Stimulated activated CD8-positive, alpha-beta memory T cell treated with anti-CD3 and anti-CD28 coated beads, Interleukin-4, amount 100 ng/mL, for 48 hours (primary cell): Measurements from ENCODE around the gene LGALS3BP.

ENCODE experiments used
- DNase-seq: peaks from one replicate; pipeline ENCODE4 v3.0.0-alpha.2; 2020

The LGALS3BP gene

DNA sequence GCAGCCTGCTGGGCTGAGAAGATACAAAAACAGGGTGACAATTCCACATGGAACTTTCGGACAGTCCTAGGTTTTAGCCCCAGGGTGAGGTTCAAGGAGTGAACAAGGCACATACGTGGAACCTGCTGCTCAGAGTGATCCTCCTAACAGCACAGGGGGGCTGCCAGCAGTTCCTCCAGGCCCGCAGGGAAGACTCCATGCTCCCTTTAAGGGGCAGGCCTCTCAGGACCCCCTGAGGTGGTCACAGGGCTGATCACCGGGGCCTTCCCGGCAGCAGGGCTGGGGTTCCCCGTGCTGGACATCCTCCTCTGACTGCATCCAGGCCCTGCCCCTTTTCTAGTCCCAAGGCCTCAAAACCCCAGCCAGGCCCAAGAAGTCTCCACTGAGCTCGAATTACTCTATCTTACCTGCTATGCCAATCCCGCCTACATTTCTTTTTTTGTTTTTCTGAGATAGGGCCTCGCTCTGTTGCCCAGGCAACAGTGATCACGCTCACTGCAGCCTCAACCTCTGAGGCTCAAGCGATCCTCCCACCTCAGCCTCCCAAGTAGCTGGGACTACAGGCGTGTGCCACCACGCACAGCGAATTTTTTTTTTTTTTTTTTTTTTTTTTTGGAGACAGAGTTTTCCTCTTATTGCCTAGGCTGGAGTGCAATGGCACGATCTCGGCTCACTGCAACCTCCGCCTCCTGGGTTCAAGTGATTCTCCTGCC is 19.5 kb upstream of the LGALS3BP start:
- no peak for DNase-seq

DNA sequence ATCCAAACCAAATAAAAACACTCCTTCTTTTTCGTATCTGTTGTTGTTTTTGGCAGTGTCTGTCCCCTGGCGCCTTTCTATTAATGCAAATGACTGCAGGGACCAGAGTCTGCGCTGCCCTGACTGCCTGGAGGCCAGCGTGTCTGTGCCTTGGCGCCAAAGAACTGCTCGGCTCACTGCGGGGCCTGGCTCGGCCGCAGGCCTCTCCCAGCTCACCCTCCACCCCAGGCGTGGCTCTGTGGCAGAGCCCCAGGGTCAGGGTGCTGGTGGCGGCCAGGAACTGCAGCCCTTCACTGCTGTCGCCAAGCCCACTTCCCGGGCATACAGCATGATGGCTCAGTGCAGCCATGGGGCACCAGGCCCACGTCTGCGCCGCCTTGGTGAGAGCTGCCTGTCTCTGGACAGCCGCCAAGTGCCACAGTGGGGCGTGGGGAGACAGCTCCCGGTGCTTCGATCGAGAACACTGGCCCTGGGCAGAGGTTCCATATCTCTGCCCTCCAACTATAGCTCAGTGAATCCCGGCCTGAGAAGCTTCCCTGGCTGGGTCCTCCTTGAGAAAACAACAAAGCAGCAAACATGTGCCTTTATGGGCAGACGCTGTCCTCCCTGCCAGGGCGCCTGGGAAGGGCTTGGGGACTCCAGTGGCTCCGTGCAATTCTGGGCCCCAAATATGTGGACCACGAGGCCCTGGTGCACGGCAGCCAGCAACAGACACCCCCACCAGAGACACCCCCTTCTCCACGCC is 18.8 kb upstream of the LGALS3BP start:
- no peak for DNase-seq

DNA sequence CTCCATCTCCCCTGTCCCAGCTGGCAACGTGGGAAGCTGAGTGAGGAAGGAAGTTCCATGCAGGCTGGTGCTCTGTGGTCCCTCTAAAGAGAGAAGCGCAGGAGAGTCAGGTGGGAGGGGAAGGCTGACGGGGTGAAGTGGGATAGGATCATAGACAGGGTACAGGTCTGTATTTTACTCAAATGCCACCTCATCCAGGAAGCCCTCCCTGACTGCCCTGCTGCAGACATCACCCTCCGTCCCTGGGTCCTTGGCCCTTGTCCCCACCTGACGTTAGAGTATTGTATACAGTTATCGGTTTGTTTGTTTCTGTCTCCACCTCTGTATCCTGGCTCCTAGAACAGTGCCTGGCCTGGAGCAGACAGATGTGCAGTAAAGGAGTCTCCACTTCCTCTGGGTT is 18.2 kb upstream of the LGALS3BP start:
- DNase-seq: no peak

DNA sequence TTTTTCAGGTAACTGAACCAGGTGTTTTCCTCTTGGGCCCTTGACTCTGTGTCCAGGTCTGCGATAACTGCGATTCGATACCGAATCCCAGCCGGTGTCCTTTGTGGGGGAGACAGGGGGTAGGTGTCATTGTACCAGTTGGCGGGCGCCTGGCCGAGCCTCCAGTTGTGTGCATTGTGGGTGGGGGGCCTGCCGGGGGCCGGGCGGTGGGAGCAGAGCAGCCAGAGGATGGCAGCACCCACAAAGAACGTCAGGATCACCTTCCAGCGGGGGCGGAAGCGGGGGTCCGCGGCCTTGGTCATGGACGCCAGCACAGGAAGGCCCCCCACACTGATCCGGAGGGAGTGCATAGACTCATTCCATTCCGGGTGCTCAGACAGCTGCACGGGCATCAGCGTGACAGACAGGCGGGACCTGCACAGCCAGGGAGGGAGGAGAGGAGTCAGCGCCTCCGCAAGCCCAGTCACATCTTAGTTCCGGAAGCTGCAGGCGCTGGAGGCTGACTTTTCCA is 17.6 kb upstream of the LGALS3BP start:
- DNase-seq: no peak

DNA sequence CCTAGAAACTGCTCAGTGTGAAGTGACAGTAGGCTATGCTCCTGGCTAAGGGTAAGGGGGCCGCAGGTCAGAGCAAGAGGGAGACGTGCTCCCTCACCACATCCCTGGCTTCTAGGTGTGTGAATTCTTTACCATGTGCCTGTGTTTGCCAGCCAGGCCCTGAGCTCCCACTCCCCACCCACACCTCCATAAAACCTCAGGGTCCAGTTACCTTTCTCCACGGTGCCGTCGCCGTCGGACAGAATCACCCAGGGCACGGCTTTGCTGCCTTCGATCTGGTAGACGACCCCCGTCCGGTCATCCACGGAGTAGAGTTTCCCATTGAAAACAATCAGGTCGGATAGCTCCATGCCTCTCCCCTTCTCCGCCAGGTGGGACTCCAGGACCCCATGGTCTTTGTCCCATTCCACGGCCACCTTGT is 17.1 kb upstream of the LGALS3BP start:
- no peak for DNase-seq

DNA sequence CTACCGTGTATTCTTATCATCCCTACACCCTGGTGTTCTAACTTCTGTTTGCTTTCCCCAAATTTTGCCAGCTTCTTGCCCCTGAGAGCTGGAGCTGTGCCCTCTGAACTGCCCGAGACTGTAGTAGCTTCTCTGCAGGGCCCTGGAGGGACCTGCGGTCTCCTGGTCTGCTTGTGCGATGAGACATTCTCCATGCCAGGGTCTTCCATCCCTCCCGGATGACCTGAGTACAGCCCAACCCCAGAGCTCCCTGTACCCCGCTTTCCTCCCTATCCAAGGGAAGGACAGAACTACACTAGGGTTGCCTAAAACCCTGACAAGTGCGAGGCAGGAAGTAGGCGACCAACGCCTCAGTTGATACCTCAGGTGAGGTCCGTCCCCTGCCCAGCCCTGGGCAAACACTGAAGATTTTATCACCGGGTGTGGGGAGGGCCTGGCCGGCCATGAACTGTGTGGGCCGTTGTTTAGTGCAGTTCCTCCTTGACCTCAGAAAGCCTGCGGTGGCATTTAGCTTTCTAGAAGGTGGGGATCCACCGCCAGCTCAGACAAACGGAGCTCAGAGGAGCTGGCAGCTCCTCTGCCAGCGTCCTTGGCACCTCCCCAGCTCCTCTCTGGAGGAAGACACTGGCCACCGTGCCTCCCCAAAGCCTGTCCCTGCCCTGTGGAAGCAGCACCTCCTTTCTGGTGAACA is 16.2 kb upstream of the LGALS3BP start:
- no peak for DNase-seq

DNA sequence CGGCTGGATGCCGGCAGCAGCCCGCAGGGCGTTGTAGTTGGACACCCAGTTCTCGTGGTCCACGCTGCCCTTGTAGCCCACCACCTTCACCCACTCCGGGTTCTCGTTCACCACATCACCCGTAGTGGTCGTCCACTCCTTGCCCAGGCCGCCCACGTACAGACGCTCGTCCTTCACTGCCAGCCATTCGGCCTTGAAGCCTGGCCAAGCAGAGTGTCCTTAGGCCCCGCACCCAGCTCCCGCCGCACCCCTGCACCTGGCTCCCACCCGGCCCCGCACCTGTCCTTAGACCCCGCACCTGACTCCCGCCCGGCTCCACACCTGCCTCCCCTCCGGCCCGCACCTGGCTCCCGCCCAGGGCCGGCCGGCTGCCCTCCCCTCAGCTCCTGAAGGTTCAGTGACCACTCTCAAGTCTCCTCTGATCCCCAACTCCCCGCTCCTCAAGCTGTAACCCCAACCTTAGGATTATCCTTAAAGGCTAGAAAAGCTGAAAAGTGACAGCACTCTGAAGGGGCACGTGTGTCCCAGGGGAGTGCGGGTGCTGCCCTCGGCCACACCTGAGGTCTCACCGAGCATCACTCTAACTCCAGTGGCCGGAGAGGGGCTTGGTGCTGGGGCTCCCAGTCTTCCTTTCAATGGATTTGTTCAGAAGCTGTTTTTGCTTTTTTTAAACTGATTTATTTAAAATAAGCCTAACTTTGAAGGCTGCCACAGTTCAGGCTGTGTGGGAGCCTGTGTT is 15.5 kb upstream of the LGALS3BP start:
- no peak for DNase-seq

DNA sequence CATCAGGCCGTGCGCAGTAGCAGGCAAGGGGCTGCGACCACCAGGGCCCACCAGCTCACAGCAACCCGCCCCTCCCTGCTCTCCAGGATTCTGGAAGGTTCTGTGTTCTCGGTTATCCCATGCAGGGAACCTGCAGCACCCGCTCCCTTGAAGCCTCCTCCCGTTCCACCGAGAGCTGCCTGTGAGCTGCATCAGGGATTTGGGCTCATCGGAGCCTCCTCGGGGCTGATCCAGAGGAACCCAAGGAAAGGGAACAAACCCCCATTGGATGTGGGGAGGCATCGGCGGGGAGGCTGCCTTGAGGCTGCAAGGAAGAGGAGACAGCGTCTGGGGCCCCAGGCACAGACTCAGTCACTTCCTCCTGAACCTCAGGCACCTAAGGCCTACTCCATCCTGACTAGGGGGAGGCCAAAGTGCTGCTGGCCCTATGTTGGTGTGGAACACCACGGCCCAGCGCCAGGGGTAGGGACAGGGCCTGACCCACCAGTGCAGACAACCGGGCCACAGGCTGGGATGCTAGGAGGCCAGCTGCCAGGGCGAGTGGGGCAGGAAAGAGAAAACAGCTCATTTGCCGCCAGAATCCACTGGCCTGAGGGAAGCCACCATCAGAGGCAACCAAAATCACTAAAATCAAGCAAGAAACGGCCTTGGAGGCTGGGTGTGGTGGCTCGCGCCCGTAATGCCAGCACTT is 14.4 kb upstream of the LGALS3BP start:
- DNase-seq: no peak

DNA sequence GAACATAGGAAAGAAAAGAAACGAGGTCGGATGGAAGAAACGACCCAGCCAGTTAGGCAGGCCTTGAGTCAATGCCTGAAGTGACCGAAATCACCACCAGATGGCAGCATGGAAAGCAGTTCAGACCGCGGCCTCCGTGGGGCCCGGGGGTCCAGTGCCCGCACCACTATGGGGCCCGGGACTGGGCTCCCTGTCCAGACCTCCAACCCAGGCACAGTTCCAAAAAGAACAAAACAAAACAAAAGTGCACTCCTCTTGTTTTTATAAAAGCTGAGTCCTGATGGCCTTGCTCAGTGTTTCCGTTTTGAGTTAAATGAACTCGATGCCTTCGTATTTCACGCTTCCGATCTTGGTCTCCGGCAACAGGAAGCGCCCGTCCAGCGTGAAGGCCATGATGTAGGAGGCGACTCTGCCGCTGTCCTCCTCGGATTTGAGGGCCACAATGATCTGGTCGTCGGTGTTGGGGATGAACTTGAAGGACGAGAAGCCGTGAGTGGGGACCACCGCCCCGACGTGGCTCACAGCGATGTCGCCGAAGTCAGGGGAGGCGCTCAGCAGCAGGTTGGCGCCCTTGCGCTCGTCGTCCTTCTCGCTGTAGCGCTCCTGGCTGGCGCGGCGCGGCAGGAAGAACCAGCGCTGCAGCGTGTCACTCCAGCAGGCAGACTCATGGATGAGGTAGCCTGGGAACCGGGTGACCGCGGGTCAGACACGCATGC is 13.7 kb upstream of the LGALS3BP start:
- DNase-seq: peak; percentile 81

DNA sequence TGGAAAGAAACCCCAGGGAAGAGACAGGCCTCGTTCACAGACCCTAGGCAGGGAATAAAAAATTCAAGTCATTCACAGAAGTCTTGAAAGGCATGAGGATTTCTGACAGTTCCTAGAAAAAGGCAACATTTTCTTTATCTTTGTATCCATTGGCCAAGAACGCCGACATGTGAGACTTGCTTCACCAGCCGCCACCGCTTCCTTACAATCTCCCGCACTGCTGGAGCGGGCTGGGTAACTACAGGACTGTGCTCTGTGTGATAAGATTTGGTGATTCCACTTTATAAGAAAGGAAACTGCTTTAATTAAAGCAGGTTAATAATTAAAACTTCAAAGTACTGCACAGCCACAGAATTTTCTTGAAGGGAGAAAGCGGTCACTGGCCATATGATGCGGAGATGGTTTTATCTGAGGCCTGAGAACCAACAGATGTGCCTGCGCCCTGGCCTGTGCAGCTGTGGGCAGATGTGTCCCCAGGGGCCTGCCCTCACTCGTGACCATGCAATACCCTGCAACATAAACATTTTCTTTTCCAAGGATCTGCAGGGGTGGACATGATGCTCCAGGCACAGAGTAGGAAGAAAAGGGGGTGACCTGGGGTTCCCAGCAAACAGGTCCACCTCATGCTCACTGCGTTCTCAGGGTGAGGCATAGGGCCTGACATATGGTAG is 13.0 kb upstream of the LGALS3BP start:
- no peak for DNase-seq

DNA sequence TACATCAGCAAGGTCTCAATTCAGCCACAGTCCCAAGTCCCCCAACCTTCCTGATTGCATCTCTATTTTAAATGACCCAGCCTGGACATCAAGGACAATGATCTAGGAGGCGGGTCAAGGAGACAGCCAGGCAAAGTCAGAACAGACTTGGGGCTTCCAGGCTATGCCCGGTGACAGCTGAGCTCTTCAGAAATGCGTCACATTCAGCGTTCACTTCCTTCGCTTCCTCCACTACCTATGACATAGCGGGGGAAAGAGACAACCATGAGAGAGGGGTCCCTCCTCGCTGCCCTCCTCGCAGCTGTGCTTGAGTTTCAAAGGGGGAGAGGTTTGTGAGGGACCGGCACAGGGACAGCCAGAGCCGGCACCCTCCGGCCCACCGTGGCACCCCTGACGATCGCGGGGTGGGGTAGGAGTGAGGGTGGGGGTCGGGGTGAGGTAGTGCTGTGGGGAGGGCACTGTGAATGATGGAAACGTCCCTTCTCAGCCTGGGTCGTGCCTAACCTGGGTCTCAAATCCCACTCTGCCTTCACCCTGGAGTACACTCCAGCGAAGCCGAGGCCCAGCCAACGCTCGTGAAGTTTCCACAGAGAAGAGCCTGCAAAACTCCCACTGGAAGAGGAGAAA is 12.3 kb upstream of the LGALS3BP start:
- DNase-seq: no peak

DNA sequence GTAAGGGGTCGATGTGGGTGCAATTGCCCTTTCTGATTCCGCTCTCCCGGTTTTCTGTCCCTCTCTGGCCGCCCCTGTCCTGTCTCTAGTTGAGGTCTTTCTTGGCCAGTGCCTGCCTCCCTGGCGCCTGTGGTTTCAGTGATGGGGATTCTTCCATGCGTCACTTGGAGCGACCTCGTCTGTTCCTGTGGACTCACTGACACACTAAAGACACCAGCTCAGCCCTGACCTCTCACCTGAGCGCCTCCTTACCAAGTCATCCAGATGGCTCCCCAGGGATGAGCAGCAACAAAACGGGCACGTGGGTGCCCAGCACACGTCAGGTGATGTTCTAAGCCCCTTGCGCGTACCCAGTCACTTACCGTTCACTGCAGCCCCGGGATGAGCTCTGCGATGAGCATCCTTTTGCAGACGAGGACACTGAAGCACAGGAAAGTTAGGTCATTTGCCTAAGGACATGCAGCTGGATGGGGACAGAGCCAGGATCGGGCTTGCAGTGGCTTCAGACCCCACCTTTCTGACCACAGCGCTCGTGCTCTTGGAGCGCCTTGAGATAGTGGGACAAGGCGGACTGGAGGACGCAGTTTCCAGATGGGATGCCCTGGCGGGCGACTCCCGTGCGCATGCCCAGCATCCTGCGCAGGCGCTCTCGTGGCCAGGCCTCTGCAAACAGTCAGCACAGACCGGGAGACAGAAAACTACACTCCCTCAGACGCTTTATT is 11.5 kb upstream of the LGALS3BP start:
- no peak for DNase-seq

DNA sequence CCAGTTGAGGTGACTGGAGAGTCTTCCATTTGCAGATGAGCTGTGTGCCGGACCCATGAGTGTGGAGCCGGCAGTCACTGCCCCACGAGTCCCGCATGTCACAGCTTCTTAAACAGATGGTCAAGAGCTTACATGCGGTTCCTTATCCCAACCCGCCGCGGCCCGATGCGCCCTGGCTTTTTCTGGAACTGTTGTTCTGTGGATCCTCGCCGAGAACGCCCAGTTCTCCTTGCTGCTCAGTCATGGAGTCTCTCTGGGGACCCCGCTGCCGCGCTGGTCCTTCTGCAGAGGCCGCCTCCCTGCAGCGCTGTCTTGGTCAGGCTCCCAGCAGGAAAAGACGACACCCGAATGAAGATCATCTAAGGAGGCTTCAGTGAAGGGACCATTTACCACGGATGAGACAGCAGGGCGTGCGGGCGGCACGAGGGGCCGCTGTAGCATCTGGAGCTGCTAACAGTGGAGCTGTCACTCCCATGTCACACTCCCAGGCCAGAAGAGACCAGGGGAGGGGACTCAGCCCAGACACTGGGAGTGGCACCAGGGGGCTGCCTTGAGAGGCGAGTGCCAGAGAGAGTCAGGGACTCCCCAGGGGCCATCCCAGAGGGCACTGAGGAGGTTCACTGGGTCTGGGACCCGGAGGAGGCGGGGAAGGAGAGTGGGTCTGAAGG is 10.8 kb upstream of the LGALS3BP start:
- DNase-seq: no peak

DNA sequence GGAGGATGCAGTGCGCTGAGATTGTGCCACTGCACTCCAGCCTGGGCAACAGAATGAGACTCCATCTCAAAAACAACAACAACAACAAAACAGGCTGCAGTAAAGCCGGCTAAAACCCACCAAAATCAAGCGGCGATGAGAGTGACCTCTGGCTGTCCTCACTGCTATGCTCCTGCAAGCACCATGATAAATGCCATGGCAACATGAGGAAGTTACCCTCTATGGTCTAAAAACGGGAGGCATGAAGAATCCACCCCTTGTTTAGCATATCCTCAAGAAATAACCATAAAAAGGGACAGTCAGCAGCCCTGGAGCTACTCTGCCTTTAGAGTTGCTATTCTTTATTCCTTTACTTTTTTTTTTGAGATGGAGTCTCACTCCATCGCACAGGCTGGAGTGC is 8.4 kb upstream of the LGALS3BP start:
- DNase-seq: no peak

DNA sequence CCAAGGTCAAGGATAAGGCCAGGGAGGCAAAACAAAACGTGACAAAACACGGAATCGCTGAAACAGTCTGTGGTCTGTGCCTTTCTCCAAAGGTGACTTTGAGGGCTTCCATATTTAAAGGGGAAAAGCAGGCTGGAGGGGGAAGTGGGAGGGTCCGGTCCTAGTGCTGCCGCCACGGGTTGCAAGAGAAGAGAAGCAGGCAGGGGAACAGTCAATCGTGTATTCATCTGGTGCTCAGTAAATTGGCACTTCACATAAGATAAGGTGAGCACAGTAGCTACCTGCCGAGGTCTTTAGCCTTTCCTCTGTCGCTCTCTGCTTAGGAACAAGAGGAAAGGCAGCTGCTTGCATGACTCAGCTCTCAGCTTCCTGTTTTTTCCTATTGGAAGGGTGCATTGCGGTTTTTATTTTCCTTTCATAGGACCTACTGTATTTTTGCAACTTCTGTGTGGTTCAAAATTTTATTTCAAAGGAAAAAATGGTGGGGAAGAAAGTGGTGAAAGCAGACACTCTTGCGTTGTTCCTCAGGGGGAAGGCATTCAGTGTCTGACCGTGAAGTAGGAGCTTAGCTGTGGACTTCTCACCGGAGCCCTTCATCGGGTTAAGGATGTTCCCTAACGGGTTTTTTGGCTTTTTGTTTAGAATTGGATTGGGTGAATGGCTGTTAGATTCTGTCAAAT is 7.1 kb upstream of the LGALS3BP start:
- DNase-seq: no peak

DNA sequence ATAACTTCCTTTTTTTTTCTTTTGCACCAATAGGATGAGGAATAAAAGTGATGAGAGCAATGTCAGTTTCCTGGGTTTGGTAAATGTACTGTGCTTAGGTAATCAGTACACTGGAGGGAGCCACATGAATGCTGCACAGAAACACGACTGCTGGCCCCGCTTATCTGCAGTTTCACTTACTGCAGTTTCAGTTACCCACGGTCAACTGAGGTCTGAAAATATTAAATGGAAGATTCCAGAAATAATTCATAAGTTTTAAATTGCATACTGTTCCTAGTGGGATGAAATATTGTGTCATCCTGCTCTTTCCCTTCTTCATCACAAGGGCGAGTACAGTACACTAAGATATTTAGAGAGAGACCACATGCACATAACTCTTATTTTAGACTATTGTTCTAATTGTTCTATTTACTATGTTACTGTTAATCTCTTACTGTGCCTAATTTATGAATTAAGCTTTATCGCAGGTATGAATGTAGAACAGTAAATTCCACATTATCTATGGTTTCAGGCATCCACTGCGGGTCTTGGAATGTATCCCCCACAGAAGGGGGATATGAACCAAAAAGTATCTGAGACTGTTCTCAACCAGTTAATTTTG is 6.4 kb upstream of the LGALS3BP start:
- DNase-seq: no peak

DNA sequence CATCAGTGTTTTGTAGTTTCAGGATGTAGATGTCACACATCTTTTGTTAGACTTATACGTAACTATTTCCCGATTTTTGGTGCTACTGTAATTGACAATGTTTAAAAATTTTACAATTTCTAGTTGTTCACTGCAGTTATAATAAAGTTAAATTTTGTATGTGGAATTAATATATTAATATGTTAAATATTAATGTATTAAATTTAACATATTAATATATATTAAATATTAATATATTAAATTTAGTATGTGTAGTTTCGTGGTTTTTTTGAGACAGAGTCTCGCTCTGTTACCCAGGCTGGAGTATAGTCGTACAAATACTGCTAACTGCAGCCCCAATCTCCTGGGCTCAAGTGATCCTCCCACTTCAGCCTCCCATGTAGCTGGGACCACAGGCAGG is 5.7 kb upstream of the LGALS3BP start:
- no peak for DNase-seq
